Measurements from ENCODE around the gene CST3.

CST3 gene

GRCh38 chr20:23598481-23598880, 39.3 kb downstream of the CST3 start:
- DNase-seq: no peak

- no peak for DNase-seq
These were observed 41.0 kb downstream of the CST3 start for GRCh38 chr20:23596579-23597250.

DNA sequence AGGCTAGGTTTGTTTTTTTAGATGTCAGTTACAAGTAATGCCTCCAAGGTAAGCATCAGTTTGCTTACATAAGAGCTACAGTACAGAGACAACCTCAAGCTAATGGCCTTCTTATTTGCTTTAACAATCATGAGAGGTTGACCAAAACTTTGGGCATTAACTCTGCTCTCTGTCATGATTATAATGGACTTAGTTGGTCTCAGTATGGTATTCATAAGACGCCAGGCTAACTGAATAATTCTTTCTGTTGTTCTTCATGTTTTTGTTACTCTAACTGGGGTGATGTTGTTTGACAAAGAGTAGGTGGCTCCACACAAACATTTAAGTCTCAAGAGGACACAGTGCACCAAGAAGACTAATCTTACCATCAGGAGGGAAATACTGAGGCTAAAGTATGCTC, 41.8 kb downstream of the CST3 start:
- DNase-seq: no peak

GRCh38 chr20:23588434-23589403, 49.0 kb downstream of the CST3 start:
- no peak for DNase-seq

- DNase-seq: no peak
These were observed 50.1 kb downstream of the CST3 start for GRCh38 chr20:23587631-23588030.

DNA sequence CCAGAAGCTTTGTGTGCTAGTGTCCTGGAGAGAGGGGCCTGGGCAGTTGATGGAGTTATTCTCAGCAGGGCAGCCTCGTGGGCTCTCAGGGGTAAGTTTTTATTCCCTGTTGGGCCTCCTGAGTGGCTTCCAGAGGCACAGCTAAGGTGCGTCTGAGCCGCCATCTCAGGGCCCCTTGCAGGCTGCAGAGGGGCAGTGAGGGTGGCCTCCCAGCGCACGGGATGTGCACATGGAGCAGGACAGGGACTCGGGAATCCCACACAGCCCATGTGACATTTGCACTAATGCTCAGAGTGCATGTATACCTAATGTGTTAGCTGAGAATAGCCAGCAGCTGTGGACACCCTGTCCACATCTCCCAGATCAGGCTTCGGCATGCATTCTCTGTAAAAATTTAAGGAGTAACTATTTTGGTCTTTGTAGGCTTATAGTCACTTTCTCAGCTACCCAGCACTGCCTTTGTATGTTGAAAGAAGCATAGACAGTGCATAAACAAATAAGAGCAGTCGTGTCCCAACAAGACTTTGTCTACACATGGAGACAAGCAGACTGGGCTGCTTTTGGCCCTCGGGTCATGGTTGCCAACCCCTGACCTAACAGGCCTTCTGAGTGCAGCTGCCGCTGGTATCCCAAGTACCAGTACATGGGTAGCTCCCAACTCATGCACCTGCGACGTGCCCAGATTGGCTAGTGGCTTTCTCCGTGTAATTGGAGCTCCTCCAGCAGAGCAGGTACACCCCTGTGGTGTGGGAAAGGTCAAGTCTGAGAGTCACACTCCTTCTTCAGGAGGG, 50.8 kb downstream of the CST3 start:
- DNase-seq: no peak

DNA sequence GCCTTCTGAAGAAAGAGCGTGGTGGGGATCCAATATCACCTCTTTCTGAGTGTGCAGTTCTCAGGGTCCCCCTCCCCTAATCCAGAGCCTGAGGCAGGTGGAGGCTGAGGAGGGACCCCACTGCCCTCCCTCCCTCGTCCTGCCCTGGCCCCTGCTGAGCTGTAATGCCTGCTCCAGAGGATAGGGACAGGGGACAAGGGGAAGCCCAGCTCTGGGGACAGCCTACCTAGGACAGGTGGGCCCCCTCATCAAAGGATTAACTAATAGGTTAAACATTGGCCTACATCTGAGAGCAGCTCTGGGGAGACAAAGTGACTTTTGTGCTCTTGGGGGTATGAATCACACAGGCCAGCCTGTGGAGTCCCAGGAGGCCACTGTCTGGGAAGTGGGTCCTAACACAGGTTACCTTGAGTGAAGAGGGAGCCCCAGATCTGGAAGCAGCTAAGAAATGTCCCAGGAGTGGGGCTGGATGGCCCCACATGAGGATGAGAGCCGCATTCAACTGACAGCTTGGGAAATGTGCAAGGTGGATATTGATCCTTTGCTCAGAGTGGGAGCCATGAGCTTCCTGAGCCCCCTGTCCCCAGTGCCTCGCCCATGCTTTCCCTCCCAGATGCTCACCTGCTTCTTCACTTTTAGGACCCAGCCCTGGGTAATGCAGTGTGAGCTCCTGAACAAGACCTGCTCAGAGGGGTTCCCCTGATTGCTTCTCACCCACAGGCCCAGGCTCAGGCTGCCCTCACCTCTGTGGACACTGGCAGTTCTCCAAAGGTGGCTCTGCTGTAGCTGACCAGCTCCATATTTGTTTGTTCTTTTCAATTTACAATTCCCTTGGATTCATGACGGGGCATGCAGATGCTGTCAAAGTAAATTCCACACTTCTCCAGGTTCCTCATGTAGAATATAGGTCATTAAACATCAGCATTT, 51.7 kb downstream of the CST3 start:
- DNase-seq: no peak

- no peak for DNase-seq
These were observed 52.3 kb downstream of the CST3 start for GRCh38 chr20:23585449-23585807.

- no peak for DNase-seq
These were observed 53.1 kb downstream of the CST3 start for GRCh38 chr20:23584434-23585199.
